ENCODE measurements around the gene C11orf68.

Gene C11orf68

GRCh38 chr11:65870307-65870658, 48.6 kb downstream of the C11orf68 start:
- no peak for DNase-seq

- DNase-seq: no peak
Observed at GRCh38 chr11:65869643-65870306, 49.1 kb downstream of the C11orf68 start.

GRCh38 chr11:65868907-65869306, 50.0 kb downstream of the C11orf68 start:
- no peak for DNase-seq

- DNase-seq: no peak
Observed at GRCh38 chr11:65868076-65868667, 50.7 kb downstream of the C11orf68 start.

- DNase-seq: no peak
Observed at GRCh38 chr11:65867284-65868071, 51.4 kb downstream of the C11orf68 start.
